Uterus (tissue), 2 donors: Measurements from ENCODE around the gene LYST.

Source experiments
- POLR2A ChIP-seq, 2 donors: fragments of 450-650 bp; IDR thresholded peaks; one replicate each; pipeline ENCODE4 v1.6.1; 2016; ENCODE audit warnings: antibody characterized with exemption in 2 of 2, mild to moderate bottlenecking in 1 of 2, moderate library complexity in 1 of 2
- TF ChIP-seq, protein P1 (sequence below), 4 experiments: fragments of 200-600 bp in 2 of 4; fragments of 450-650 bp in 2 of 4; sonication (generic) in 2 of 4; IDR thresholded peaks; one replicate each; pipeline ENCODE4 v1.5.1; 2016 to 2019; ENCODE audit warnings: antibody characterized with exemption in 4 of 4, mild to moderate bottlenecking in 2 of 4, moderate library complexity in 1 of 4

DNA sequence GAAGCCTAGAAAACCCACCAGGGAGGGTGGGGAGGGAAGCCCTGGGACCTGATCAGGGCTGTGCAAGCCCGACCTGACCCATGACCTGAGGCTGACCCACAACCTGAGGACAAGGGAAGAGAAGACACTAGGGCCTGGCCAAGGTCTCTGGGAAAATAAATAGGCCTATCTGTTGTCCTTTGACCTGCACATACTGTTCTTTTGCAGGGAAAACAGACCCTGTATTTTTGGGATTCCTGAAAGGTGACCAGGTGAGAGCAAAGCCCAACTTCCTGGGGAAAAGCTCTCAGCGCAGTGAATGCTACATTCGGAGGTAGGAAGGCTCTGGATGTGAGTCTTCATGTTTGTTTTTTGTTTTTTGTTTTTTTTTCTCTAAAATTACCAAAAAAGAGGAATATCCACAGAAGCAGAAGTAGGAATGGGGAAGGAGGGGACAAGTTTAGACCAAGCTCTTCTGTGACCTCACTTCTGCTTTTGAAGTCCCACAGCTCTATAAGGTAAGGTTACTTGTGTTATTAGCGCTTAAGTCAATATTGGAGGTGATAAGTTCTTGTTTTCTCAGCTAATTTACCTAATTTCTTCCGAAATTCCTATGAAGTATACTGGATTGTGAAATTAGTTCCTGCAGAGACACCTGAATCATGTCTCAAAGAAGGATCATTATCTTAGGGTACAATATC is 26.2 kb upstream of the LYST start:
- TF ChIP-seq, protein P1, sequence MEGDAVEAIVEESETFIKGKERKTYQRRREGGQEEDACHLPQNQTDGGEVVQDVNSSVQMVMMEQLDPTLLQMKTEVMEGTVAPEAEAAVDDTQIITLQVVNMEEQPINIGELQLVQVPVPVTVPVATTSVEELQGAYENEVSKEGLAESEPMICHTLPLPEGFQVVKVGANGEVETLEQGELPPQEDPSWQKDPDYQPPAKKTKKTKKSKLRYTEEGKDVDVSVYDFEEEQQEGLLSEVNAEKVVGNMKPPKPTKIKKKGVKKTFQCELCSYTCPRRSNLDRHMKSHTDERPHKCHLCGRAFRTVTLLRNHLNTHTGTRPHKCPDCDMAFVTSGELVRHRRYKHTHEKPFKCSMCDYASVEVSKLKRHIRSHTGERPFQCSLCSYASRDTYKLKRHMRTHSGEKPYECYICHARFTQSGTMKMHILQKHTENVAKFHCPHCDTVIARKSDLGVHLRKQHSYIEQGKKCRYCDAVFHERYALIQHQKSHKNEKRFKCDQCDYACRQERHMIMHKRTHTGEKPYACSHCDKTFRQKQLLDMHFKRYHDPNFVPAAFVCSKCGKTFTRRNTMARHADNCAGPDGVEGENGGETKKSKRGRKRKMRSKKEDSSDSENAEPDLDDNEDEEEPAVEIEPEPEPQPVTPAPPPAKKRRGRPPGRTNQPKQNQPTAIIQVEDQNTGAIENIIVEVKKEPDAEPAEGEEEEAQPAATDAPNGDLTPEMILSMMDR (IDR thresholded peaks at IDR 0.05), result no peak
- no peak for TF ChIP-seq POLR2A (IDR thresholded peaks at IDR 0.05)
